Stimulated activated CD8-positive, alpha-beta memory T cell treated with anti-CD3 and anti-CD28 coated beads, Interleukin-4, amount 100 ng/mL, for 4 hours (primary cell): Measurements from ENCODE around the gene FBXW11.

Experiments used
- DNase-seq, 2 donors: peaks; one replicate each; pipeline ENCODE4 v3.0.0-alpha.2; 2020; ENCODE audit warnings: low read depth in 2 of 2, low spot score in 1 of 2

FBXW11 gene

DNA sequence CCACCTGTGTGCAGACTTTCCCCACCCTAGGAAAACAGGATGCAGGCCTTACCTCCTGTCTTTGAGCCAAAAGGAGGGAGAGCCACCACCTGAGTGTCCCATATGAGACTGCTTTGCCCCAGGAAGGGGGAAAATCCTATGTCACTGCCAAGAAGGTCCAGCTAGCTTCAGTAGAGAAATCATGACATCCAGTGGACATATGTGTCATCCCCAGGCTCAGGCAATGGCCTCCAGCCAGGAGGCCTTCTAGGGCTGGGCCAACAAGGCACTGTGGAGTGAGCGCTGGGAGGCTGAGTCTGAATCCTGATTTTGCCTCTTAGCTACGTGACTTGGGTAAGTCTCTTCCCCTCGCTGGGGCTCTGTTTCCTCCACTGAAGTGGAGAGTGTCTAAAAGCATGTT, 160.6 kb downstream of the FBXW11 start:
- no peak for DNase-seq

DNA sequence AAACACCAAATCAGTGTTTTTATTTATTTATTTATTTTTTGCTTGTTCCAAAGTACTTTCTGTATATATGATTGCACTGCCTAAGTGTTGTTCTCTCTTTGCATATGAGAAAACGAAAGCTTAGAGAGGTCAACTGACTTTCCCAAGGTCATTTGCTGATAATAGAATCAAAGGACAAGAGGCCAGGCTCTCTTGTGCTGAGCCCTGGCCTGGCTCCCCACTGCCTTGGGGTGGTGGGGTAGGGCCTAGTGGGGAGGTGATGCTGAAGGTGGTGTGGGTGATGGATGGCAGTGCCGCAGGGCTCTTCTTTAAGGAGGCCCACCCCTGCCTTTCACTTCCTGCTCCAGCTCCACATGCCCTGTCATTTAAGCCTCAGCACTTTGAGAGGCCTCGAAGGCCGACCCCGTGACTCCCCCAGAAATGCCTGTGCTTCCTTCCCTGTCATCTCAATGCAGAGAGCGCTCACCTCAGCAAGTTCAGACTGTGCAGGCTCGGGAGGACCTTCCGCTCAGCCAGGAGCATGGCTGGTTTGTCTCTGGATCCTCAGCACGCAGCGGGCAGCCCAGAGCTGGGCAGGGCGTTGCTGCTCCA, 161.3 kb downstream of the FBXW11 start:
- no peak for DNase-seq

DNA sequence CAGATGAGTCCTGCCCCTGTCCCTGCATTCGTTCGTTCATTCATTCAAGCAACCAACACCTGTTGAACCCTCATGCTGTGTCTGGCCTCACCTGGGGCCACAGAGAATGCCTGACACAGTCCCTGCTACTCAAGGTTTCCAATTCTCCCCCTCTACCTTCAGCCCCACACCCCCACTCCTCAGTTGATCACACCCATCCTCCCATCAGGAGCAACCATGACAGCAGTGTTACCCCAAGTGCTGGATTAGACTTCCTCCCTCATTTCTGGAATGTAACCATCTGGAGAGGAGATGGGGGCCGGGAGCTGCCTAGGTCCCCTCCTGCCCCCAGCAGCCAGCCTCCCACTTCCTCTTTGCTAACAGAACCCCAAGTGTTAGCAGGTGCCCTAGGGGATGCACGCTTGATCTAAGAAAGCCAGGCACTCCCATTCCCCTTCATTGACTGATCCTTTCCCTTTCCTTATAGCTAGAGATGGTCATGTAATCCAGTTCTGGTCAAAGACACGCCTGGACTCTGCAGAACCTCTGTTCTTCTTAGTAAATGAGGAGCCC, 163.6 kb downstream of the FBXW11 start:
- no peak for DNase-seq

DNA sequence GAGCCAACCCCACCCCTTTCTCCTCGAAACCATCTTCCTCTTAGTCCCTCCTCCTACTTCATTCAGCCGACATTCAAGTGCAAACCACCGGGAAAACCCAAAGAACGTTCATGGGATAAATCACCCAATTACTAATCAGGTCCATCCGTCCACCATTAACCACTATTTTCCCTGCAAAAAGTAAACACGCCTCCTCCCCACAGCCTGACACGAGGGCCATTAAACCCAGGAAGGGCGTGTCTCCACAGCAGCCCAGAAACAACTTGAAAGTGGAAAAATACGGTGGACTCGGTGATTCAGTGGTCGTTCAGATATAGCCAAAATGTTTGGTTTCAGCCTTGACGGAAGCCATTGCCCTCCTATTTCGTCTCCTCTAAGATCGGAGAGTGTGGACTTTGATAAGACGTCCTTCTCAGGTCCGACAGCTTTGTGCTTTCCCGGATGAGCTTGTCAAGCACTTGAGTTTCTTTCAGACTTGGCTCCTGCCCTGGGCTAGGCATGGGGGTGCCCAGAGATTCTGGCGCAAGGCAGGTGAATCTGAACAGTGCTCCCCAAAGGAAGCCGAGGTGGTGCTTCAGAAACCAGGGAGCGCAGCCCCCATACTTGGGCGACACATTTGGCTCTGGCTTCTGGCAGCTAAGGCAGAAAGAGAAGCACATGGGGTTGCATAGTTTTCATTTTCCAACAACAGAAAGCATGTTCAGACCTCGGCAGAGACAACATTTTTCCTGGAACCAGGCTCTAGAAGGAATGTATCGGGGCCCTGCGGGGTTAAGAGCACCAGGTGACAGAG, 164.3 kb downstream of the FBXW11 start:
- no peak for DNase-seq

DNA sequence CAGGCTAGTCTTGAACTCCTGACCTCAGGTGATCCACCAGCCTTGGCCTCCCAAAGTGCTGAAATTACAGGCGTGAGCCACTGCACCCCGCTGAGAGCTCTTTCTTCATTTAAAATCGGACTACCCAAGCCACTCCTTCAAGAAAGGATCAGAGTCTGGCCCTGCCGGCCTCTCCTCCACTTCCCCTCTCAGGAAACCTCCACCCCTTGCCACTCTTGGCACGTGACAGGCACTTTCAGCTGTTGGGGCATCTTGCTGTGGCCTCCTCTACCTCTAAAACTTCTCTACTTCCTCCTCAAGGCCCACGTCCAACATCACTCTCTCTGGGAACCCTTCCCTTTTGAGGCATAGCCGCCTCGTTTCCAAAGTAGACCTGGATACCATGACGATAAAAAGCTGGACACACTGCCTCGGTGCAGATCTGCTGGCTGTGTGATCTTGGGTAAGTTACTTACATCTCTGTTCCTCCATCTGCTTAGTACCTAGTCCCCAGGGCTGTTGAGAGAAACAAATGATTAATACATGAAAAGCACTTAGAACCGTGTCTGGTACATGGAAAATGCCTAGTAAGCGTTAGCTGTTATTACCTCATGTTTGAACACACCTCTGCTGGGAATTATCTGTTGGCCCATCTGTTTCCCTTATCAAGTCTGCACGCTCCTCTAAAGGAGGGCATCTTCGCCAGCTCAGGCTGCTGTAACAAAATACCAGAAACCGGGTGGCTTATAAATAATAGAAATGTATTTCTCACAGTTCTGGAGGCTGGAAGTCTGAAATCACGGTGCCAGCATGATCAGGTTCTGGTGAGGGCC, 165.5 kb downstream of the FBXW11 start:
- no peak for DNase-seq

DNA sequence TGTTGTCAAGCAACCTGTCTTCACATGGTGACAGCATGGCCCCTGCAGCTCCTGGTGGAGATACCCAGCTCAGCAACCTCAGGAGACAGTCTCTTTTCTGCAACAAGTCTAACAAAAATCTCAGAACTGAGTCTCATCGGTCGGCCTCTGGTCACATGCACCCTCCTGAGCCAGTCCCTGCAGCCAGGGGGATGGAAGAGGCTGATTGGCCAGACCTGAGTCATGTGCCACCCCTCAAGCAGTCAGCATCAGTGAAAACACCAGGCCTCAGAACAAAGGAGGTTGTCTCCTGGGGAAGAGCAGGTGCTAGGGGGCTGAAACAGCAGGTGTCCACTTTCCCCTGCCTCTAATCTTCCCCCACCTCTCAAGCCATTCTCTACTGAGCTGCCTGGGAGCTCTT, 166.4 kb downstream of the FBXW11 start:
- no peak for DNase-seq

DNA sequence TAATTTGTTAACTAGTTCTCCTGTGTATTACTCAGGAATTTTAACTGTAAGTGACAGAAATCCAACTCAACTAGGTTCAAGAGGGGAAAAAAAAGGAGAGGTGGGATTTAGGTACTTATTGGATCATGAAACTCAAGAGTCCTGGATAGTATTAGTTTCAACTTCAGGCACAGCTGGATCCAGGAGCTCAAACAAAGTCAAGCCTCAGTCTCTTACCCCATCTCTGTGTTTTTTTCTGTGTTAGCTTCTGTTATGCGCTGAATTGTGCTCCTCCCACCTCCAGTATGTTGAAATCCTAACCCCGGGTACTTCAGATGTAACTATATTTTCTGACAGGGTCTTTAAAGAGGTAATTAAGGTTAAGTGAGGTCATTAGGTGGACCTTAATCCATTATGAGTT, 167.3 kb downstream of the FBXW11 start:
- DNase-seq, result no peak

DNA sequence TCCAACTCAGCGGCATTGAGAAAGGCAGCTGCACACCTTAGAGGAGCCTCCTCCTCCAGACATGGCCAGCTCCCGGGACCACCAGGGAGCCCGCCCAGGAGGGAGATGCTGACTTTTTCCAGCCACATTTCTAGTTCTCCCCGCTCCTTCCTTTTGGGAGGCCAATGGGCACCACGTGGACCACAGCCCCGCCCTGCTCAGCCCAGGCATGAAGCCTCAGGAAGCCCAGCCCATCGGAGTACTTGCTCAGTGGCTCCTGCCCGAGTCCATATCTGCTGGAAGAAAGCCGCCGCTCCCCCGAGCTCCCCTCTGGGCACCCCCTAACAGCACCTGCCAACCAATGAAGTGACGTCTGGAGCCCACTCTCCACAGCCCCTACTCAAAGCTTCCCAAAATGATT, 168.4 kb downstream of the FBXW11 start:
- no peak for DNase-seq

DNA sequence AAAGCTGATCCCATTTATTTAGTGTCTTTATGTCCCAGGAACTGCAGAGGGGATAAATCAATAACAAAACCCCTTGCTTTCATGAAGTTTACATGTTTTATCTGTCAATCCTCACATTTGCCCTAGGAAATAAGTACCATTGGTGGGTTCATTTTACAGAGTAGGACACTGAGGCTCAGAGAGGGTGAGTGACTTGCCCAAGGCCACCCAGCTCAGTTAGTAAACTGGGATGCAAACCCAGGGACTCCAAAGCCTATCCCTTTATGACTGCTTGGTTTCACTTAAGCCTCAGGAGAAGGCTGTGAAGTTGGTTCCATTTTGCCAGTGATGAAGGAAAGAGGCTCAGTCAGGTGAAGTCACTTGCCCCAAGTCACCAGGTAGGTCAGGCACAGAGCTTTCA, 168.9 kb downstream of the FBXW11 start:
- DNase-seq, result no peak

DNA sequence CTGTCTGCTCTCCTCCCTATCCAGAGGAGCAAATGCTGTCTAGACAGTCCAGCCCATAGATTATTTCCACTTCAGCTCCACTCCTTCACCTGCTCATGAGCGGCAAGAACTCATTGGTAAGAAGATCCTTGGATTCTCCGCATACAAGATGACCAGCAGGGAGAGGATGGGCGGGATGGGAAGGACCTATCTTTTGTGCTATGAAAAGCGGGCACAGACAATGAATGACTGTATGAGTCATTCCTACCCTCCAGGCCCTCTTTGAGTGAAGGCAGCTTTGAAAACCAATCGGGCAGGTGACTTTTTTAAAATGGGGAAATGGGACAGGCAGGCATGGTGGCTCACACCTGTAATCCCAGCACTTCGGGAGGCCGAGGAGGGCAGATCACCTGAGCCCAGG, 171.4 kb downstream of the FBXW11 start:
- DNase-seq, result no peak

DNA sequence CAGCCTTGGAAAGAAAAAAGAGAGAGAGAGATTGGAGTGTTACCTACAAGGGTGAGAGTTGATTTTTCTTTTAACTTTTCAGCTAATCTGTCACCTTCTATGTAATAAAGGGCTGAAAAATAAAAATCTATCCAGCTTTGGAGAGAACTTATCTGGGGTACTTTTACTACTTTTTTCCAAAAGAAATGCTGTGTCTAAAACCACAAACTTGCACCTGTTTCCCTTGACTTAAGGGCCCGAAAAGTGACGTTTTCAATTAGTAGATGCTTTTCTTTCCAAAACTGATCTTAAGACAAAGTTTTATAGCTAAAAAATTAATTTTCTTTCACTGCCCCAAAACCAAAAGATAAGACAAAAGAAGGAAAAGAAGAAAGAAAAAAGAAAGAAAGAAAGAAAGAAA, 172.0 kb downstream of the FBXW11 start:
- no peak for DNase-seq

DNA sequence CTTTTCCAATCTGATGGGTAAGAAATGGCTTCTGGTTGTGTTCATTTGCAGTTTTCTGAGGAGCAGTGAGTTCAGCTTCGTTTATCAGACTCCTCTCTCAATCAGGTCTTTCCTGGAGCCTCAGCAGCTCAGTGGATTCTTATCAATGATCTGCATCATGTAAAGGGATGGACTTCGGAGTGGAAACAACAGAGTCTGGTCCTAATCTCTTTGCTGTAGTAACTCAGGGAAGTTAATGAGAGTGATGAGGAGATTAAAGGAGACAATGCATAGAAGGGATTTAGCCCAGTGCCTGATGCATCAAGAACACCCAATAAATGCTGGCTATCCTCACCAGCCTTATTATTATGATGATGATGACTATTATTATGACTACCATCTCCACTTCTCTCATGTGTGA, 173.7 kb downstream of the FBXW11 start:
- no peak for DNase-seq

DNA sequence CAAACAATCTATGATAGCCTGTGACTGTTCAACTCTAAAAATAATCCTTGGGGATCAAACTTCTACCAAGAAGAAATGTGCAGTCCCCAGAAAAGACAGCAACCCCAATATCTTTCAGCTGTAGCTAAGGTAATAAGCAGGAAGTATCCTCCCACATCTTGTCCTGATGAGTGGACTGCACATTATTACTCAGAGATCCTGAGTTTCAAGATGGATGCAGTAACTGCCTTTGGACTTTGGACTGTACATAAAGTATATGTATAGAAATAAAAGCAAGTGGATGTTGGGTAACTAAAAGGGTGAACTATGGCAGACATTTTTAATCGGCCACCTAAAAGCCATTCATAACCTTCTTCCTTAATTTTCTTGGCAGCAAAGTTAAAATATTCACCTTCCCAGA, 175.8 kb downstream of the FBXW11 start:
- no peak for DNase-seq

DNA sequence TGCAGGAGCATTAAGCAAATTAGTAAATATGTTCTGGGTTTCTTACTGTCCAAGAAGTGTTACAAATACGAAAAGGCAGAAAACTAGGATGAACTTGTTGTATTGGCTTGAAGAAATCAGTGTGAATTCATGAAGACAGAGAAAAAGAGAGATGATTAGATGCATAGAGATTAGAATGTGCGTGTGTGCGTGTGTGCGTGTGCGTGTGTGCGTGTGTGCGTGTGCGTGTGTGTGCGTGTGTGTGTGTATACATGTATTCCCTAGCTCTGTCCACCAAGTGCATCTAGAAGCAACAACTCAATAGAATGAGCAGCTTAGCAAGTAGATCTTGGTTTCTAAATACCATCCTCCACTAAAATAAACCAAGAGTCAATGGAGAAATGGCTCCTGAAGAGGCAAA, 179.3 kb downstream of the FBXW11 start:
- no peak for DNase-seq

DNA sequence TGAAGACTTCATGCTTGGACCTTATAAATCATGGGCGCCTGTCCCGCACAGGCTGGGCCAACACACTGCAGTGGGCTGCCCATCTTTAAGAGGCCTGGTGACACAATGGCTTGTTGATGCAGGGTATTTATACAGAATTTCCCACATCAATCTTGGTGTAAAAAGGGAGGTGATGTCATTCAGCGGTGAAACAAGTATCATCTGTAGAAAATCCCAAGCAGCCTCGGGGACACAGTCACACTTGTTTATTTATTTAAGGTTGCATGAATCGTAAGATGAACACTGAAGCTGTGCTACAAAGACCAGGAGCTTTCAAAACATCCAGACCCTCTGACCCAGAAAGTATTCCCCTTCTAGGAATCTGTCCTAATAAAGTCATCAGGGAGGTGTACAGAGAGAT, 180.3 kb downstream of the FBXW11 start:
- no peak for DNase-seq

DNA sequence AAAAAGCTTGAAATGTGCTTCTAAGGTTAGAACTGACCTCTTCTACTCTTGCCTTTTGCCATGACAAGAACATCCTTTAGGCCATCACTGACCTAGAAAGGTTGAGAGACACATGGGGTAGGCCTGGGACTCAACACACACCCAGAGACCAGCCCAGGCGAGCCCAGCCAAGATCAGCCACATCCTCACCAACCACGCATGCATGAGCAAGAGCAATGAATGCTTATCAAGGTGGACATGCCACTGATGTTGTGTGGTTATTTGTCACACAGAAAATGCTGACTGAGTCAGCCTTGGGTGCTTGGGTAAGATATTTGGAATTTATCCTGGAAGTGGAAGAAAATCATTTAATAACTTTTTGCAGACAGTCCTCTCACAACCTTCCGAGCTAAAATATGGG, 181.4 kb downstream of the FBXW11 start:
- DNase-seq, result no peak

DNA sequence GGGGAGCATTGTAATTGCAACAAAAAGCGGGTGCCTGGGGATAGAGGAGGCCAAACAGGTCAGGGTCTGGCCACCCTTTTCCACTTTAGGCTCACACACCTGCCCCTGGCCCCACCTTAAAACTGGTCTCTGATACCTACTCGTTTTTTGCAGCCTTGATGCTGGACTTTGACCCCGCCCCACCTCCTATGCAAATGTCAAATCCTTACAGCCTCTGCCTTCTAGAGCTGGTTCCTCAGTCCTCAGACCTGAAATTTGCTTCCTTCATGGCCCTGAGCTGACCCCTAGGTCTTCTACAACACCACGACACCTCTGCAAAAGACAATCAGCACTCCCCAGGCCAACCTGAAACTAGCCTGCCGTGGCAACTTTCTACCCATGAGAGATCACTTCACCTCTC, 183.2 kb downstream of the FBXW11 start:
- DNase-seq, result no peak

DNA sequence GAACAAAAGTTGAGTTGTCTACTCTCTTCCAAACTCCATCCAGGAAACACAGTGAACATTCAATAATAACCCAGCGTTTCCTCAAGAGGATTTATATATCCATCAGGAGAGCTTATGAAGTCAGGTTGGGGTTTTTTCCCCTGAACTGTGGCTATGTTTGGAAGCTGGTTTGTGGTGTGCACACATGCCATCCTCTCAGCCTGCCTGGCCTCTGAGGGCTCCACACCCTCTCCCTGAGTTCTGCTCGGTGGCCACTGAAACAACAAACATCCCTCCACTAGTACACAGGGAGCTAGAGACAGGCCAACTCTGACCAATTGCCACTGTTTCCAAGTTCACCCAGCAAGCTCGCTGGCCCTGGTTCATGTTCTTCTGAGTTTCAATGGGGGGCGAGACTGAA, 185.2 kb downstream of the FBXW11 start:
- no peak for DNase-seq

DNA sequence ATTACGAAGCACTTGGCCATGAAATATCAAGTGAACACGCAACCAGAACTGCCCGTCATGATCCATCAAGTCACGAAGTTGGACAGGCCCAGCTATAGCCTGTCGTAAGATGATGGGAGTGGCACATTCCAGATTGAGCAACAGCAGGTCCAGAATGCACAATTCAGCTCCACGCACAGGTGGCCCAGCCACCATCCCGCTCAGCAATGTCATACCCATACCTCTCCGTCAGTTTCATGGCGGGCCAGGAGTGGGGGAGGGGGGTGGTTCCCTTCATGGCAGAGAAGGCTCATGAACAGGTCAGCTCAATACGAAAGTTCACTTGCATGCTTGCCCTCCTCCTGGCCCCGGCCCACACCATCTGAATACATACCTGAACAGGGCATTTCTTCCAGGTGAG, 185.9 kb downstream of the FBXW11 start:
- DNase-seq, result no peak

DNA sequence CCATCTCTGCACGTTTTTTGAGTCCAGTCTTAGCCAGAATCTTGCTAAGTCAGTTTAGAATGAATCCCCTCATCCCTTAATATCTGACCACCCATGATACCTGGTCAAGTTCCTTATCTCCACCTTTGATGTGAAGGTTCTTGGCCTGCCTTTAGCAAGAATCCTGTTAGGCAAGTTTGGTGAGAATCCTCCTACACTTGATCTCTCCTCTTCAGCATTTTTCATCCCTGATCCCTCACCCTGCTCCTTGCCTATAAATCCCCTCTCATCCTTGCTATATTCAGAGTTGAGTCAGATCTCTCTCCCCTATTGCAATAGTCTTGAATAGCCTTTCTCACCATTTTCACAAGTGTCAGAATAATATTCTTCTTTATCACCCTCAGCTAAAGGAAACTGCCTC, 189.8 kb downstream of the FBXW11 start:
- no peak for DNase-seq

DNA sequence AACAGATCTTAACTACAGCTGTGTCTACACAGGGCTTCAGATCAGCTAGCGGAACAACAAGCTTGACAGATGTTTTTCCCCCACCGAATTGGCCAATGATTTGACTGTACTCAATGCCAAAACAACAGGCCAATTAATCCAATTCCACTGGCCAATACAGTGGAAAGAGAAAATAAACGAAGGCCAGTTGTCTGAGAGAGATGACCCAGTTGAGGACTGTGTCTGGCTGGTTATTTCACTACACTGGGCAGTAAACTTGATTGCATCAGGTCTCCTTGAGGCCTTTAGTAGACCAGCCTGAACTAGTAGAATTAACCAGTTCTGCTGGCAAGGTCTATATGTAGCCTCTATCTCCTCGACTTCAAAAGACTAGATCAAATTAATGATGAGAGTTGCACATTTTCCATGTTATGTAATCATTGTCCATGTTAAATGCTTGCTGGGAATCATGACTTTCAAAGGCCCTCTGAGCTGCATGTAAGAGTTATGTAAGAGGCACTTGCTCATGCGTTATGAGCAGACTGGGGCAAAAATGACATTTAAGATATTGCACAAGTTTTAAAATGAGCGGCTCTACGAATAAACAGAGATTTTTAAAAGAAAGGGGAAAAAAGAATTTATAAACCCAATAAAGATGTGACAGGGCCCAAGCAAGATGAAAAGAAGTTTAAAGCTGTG, 192.5 kb downstream of the FBXW11 start:
- no peak for DNase-seq
